CD4-positive, alpha-beta T cell treated with Interferon gamma for 1 hour (primary cell): Measurements from ENCODE around the gene SGPP2.
"Not testable (repeated sequence)": the region's sequence is repeated elsewhere in the genome, so short reads cannot be mapped to it uniquely, and the experiment has no call there.

Source experiments
- DNase-seq: peaks from one replicate; pipeline ENCODE4 v3.0.0-alpha.2; 2020

SGPP2 gene

DNA sequence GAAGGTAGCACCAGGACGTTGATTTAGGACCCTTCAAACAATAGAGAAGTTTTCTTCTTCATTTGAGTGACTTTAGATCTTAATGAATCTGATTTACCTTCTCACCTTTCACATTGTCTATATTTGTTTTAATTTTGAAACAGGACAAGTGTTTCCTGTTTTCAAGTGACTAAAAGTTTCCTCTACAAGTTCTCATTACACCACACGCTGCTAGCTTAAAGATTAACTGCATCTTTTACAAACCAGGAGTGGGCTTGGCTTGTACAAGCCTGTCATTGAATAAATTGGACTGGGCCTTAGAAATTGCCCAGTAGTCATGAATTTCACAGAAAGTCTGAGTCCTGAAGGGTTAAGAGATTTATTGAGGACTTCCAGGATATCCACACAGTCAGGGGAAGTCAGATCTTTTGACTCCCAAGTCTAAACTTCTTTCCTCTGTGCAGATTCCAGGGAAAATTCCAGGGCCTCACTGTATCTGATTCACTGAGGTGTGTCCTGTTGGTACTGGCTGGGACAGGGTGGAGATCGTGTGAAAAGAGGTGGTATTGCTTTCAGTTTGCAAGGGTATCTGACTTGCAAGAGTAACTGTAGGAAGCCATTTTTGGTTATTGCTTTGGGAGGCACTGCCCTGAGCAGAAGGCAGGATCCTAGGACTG lies 3.4 kb downstream of the SGPP2 start:
- no peak for DNase-seq

DNA sequence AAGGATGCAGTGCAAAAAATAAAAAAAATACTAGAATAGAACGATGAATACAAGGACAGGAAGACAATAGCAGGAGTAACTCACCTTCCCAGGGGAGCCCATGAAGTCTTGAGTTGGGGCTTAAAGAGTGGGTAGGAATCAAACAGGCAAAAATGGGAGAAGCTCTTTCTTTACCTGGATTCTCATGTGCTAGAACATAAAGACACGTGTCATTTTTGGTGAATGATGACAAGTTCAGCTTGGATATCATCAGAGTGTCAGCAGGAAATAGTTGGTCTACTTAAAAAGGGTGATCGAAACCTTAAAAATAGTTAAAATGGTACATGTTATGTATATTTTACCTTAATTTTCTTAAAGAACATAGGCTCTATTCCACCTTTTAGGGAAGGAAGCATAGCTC lies 5.7 kb downstream of the SGPP2 start:
- no peak for DNase-seq

DNA sequence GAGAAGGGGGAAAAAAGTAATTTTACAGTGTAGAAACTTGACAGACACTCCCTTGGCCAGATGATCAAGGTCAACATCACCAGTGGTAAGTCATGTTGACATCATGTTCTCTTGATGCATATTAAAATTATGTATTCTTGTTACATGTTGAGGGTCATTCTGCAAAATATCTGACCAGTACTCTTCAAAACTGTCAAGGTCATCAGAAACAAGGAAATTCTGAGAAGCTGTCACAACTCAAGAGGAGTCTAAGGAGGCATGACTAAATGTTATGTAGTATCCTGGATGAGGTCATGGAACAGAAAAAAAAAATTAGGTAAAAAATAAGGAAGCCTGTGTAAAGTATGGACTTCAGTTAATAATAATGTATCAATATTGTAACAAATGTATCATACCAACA lies 6.3 kb downstream of the SGPP2 start:
- DNase-seq, result no peak

DNA sequence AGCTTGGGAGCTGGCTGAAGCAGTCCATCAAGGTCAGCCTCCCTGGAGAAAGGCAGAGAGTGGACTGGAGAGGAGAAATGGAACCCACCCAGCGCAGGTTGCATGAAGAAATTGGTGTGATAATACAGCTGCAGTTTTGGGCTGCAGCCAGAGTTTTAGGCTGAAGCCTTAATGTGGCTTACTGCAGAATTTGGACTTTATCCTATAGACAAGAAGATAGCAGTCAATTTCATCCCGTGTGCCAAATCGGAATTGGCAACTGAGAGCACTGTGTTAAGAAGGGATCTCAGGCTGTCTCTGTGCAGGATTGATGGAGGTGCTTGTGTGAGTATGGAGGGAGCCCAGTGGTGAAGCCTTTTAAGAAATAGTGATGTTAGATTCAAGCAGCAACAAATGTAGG lies 7.5 kb downstream of the SGPP2 start:
- no peak for DNase-seq

DNA sequence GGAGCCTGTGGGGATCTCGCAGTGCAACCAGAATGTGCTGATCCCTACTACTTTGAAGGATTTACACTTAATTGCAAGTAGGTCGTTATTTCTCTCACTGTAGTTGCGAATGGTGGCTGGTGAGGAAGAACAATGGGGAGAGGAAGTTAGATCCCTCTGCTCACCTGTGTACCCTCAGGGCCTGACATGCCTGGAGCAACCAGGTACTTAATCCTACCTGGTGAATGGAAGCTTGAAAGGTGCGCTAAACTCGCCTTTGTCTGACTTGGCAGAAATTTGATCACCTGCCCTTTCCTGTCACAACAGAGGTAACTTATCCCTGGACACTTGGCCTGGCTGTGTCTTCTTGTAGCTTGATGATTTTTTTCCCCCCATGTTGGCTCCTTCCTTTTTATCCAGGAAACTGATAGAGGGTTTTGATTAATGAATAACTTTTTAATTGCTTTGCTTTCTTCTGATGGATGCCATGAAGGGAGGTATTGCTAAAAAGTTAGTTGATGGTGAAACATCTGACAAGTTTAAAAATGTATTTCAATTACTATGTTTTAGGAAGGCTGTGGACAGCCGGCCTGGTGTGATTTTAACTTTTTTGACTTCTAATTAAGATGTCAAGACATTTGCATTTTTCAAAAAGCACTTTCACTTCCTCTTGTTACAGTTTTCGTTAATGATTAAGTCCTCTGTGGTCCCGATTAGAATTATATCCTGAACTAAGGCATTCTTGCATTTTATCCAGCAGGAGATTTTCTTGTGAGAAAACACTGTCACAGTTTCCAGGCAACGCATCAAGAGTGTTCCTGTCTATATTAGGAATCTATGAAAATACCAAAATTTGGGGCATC lies 9.2 kb downstream of the SGPP2 start:
- no peak for DNase-seq

DNA sequence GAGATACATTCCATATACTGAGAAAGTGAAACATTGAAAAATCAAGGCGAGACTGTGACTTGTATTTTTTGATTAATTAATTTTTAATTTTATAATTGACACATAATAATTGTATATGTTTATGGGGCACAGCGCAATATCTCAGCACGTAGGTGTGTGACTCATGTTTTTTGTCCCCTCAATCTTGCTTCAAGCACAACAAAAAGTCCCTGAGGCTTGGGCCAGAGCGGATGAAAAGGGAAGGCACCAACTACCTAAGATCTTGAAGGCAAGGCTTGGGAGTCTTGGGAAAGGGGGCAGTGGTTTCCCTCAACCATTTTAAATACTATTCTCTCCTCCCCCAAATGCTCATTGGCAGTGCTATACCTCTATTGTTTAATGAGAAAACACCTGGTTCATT lies 9.9 kb downstream of the SGPP2 start:
- DNase-seq, result no peak

DNA sequence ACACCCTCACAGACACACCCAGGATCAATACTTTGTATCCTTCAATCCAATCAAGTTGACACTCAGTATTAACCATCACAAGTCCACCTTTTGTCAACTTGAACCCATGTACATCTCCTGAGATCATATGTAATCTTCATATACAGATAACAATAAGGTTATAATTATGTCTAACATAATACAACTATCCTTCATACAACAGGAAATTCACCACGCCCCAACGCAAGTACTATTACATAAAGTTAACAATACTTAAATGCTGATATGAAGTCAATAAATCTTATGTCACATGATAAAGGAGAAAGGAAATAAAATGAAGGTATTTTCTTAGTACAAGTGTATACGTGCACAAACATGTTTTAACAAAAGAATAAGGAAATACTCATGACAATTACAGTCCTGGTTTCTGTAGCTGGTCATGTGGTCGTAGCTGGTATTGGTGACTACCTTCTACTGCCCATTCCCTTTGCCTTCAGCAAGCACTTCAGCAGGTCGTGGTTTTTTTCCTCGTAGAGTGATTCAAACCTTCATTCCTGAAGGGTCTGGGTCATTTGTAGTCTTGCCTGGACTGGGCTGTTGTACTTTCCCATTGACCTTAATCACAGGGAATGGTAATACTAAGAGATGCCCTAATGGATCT lies 11.2 kb downstream of the SGPP2 start:
- DNase-seq, result not testable (repeated sequence)

DNA sequence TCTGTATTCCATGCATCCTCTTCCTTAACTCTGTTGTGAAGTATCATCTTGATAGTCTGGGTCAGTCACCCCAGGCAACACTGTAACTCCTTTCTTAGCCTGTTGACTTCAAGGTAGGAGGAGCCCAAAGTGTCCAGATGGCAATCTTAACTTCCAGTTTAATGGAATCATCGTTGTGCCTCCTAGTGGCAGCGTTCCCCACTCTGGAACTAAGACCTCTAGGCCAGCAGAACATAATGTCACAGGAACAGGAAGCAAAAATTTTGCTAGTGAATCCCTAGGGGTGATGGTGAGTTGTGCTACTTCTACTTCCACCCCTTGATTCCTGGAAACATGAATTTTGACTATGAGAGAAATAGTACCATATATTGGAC lies 11.7 kb downstream of the SGPP2 start:
- no peak for DNase-seq

DNA sequence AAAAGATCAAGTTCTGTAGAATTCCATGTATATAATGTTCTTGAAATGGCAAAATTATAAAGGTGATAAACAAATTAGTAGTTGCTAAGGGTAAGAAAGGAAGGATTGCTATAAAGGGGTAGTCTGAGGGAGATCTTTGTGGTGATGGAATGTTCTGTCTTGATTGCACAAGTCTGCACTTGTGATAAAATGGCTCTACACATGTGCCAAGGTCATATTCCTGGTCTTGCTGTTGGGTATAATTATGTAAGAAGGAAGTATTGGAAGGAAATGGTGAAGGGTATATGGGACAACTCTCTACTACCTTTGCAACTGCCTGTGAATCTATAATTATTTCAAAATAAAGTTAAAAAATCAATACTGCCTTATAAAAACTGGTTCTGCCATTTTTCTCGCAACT lies 15.3 kb downstream of the SGPP2 start:
- DNase-seq, result no peak

DNA sequence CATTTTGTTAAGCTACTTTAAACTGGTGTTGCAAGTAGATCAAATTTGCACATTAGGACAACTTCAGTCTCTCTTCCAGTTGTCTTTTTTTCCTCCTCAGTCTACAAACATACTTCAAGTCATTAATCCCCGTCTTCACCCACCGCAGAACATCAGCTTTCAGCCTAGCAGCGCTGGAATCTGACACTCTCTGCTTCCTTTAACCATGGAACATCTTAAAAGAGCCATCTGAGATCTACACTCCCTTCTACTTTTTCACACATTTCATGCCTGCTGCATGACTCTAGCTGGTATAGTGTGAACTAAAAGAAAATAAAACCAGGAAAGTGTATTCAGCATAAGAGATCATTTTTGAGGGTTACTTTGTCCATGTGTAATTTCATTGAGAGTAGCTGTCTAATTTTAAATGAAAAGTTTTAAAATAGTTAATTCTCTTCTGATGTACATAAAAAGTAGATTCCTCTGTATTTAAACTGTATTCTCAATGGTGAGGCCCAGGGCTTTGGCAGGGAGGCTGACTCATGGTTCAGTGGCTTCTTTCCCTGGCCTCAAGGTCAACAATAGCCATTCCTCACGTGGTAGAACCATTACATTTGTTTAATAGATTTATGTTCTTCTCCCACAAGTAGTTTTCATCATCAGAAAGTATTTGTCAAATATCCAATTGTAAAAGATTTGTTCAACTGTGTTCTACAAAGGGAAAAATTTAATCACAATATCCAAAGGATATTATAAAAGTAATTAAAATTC lies 16.5 kb downstream of the SGPP2 start:
- no peak for DNase-seq

DNA sequence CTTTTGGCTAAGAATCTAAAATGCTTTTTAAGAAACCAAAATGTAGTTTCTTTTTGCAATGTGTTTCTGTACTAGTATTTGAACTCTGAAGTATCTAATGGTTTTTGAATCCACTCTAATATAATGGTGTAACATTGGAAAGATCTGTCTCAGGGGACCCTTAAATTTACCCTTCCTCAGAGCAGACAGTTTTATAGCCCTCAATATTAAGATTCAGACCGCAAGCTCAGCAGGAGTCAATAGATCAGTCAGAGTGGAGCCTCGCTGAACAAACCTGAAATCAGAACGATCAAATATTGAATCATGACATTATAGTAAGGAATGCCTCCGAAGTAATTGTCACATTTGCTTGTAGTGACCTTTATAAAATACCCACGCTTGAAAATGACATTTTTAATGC lies 18.3 kb downstream of the SGPP2 start:
- DNase-seq, result no peak

DNA sequence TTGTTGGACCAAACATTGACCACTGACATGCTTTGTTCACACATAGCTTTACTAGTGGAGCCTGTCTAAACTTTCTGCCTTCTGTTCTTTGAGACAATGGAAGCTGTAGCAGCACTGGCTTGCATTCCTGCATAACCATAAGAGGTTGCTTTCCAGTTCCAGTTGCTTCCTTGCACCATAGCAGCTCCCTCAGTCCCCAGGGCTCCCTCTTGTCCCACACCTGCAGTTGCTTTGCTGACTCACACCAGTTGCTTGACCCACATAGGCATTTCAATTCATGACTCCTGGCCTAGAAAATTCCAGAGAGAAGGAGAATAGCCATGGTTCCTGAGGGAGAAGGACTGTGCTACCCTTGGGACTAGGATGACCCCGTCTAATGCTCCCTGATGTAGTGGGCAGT lies 20.9 kb downstream of the SGPP2 start:
- no peak for DNase-seq

DNA sequence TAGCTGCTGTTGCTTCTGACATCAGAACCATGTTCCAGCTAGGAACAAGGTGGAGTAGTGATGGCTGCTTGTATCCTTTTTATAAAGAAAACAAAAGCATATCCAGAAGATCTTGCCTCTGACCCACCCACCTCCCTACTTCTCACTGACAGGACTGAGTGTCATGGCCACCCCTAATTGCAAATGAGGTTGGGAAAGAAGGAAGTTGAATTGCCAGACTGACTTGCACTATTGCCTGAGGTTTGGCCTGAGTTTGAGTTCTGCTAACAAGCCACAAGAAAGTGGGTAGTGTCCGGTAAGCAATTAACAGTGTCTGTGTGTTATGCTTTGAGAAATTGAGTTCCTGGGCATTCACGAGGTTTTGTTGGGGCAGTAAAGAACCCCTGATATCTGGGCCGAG lies 22.8 kb downstream of the SGPP2 start:
- no peak for DNase-seq

DNA sequence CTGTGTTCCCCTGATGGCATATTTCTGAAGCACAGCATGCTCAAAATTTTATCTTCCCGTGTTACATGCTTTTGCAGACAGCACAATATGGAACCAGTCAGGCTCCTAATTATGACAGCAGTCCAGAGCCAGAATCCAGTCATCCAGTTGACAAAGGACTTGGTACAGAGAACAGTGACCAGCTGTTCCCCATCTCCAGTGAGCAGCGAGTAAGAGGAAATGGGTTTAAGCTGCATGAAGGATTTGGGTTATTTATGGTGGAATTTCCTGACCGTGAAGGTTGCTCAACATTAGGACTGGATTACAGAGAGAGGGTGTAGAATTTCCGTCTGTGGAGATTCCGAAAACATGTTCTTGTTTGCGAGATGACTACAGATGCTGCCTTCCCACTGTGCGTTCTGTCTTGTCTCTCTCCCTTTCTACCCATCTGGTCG lies 24.4 kb downstream of the SGPP2 start:
- DNase-seq, result no peak

DNA sequence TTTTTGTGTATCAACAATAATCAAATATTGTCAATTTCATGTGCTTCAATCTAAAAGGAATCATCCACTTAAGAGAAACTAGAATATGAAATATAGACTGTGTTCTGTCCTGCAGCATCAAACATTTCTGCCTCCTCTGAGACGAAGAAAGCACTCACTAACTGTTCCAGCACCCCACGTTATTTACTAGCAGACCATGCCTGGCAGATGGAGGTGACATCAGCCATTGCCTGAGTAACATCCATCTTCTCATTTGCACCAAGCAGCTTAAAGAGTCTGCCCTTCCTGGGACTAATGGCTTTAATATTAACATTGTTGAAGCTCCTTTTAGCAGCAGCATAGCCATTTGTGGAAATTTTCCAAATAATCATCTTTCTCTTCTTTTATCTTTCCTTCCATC lies 25.7 kb downstream of the SGPP2 start:
- DNase-seq, result no peak

DNA sequence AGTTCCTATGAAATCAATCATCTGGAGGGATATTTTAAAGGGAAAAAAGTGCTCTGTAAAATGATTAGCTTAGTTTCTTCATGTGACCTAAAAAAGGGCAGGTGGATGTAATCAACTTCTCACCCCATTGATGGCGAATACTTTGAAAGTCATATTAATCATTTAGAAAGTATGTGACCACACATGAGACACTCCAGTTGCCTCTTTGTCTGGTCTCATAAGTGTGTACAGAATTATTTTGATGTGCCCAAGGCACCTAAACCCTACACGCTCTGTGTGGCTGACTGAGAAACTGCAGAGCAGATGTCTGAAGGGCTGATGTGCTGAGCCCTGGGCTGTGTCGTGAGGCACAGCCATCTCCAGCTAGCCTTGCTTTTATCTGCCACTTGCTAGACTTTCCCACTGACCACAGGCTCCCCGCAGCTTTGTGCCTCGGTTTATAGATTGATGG lies 26.9 kb downstream of the SGPP2 start:
- no peak for DNase-seq

DNA sequence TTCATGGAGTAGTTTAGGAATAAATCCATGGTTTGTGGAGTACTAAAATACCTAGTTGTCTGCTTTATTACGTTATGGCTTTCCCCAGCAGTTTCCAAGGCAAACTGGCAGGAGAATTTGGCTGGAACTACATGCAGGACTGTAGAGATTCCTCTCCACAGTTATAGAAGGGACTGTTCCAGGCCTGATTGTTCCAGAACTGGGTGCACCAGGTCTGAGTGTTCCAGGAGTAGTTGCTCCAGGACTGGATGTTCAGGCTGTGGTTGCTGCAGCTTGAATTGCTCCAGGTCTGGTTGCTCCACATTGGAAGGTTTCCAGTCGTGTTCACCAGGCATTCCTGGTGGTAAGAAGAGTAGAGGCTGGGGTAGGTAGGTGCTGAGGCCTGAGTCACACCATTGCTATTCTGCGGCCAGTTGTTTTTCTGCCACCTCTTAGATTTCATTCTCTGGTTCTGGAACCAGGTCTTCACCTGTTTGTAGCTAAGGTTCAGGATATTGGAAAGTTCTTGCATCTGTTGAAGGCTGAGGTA lies 28.1 kb downstream of the SGPP2 start:
- no peak for DNase-seq

DNA sequence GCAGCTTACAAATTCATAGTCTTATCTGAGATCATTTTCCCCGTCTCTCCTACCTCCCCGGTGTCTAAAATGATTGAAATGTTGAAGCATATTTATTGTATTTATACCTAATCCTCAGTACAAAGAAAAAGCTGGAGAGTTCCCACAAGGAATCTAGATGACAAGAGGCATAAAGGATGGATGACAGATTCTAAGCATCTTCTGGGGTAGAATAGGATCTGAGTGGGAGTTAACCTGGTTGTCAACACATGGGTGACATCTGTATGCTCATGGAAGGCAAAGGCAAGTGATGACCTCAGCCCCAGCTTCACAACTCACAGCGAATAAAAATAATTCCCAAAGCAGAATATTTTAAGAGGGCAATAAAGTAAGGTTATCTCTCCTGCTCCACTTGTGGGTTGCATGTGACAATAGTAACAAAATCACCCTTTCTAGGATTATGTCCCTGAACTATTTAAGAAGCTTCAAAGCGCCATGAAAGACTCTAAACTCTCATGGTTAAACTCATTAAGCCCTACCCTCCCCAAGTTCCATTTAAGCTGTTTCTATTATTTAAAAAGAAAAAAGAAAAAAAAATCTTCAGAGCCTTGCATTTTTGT lies 32.2 kb downstream of the SGPP2 start:
- DNase-seq, result no peak

DNA sequence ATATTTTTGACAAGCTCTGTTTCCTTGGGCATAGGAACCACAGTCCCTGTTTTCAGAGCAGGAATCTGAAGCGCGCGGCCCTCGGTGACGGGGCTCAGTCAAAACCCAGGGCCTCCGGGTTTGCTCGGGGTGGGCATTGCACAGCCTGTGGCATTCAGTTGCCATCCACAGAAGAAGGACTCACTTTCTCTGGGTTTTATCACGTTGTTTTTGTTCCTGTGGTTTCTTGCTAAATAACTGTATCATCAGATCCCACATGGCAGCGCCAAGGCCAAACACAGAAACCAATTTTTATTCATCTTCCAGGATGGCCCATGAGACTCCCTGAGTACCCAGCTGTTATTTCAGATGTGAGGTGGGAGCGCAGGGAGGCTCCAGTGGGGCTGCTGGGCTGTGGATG lies 35.6 kb downstream of the SGPP2 start:
- no peak for DNase-seq

DNA sequence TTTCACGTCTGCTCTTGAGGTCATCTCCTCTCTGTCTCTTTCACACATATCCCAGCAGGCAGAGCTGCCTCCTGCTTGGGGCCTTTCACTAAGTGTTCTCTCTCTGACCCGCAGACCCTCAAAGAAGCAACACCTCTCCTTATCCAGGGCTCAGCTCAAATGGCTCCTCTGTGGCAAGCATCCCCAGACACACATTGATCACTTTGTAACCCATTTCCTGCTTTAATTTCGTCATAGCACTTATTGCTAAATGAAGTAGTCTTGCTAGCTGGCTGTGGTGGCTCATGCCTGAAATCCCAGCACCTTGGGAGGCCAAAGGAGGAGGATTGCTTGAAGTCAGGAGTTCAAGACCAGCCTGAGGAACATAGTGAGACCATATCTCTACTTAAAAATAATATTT lies 41.4 kb downstream of the SGPP2 start:
- DNase-seq, result no peak

DNA sequence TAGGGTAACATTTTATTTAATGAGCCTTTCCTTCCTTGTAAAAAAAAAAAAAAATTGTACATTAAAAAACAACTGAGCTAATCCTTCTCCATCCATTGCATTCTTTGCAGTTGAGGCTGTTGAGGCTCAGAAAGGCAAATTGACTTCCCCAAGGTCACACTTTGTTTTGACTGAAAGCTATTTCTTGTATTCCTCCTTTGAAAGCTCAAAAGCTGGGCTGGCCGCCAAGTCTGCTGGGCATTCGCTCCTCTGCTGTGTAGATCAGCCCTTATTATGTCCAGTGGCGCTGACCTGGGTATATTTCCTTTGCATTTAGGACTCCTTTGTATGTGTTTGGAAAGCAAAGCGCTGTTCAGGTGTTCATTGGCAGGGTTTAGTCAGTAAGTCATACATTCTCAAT lies 44.0 kb downstream of the SGPP2 start:
- no peak for DNase-seq

DNA sequence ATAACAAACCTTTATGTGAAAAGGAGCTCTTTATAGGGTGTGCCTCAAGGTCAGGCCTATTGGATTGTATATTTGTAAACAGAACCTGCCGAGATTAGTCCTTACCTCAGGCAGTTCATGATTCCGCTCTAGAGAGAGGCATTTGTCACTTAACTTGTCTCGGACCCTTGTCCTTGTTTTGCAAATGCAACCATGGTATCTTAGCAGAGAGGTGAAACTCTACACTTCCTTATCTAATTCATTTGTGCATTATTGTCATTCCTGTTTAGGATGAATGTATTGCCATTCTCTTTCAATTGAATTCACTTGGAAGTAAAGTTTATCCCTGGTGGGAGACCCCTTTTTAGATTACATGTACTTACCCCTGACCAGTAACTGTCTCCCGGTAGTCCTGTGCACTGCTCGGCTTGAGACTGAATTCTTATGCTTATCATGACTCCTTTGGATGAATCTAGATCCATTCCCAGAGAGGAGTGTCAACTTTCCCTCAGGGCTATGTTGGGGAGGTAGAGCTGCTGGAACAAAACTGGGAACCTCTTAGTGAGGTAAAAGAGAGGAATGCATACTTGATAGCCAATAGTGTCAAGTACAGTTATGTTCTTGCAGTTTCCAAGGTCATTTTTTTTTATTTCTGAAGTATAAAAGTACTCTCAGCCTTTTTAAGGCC lies 46.6 kb downstream of the SGPP2 start:
- DNase-seq, result no peak
